HG02885 (cell line): ENCODE results near the gene WIZ.
A peak's percentile ranks its signal among the peaks of the same experiment; 100 is the strongest.

Experiments
- ATAC-seq: cut with Tn5 transposase; IDR thresholded peaks from one replicate; pipeline ENCODE4 v1.9.1; 2021; ENCODE audit warnings: mild to moderate bottlenecking; ENCODE audit not compliant: unreplicated experiment, poor library complexity

The WIZ gene

DNA sequence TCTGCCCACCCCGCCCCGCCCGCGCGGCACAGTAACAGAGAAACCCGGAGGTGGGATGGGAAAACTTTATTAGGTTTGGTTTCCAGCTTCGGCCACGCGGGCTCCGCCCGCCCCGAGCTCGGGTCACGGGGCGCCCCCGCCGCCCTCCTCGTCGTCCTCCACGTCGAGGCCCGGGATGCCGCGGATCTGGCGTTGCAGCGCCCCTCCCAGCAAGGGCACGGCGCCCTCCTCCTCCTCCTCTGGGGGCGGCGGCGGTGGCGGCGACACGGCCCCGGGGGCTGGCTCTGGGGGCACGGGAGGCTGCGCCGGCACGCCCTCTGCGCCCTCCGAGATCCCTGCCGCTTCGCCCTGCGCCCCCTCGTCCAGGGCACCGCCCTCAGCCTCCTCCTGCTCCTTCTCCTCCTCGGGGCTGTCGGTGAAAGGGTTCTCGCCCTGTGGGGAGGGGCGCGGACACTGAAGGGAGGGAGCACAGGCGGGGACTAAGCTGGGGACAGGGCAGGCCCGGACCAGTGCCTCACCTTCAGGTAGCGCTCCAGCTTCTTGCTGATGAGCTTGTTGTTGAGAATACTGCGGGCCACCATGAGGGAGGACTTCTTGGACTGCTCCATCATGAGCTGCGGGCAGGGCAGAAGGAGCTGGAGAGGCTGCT, 69.6 kb downstream of the WIZ start:
- ATAC-seq, result peak; percentile 17

GRCh38 chr19:15379083-15379998, 70.4 kb downstream of the WIZ start, which contains the start of gene AKAP8:
AKAP8 (minus strand) TSS chr19:15379787; CDS start chr19:15379731, 56 bp downstream.
- peak; percentile 85 for ATAC-seq

- ATAC-seq, result no peak
Measured at GRCh38 chr19:15378534-15379082, 71.1 kb downstream of the WIZ start.

DNA sequence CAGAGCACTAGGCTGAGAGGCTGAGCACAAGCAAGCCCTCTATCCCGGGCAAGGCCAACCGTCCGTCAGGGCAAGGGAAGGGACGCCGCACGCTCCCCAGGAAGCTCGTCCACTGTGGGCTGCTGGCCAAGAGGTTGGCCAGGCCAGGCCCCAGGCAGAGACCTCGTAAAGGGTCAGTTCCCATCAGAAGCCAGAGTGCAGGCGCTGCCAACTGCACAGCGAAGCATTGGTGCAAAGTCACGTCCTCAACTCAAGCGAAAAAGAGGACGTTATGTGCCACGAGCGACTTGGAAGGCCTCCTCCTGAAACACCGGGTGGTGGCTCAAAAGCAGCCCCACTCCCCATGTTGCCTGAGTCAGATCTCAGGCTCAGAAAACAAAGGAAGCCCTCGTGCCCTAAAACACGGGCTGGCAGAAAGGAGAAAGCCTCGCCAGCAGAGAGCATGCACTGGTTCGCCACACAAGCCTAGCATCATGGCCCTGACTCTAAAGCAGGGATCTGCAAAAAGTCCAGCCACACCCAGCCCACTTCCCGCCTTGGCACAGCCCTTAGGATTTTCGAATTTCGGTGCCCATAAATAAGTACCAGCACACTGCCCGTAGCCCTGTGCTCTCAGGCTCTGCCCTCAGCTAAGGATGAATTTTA, 74.8 kb downstream of the WIZ start:
- ATAC-seq, result no peak

- no peak for ATAC-seq
Measured at GRCh38 chr19:15374105-15374651, 75.6 kb downstream of the WIZ start.

GRCh38 chr19:15373644-15374043, 76.1 kb downstream of the WIZ start:
- no peak for ATAC-seq

- ATAC-seq, result no peak
Measured at GRCh38 chr19:15372891-15373301, 76.9 kb downstream of the WIZ start.

- ATAC-seq, result no peak
Measured at GRCh38 chr19:15372470-15372869, 77.3 kb downstream of the WIZ start.

GRCh38 chr19:15371786-15372380, 77.9 kb downstream of the WIZ start:
- ATAC-seq, result no peak

GRCh38 chr19:15371119-15371518, 78.6 kb downstream of the WIZ start:
- ATAC-seq, result no peak
